GM19468 (cell line): ENCODE data around the gene ISOC1.
A peak's percentile ranks its signal among the peaks of the same experiment; 100 is the strongest.

ENCODE experiments used
- ATAC-seq: cut with Tn5 transposase; IDR thresholded peaks from one replicate; pipeline ENCODE4 v1.9.1; 2021; ENCODE audit warnings: mild to moderate bottlenecking, moderate library complexity, moderate number of reproducible peaks; ENCODE audit not compliant: unreplicated experiment; ENCODE audit errors: extremely low read depth

Gene ISOC1

GRCh38 chr5:129094087-129094923 is at the start of gene ISOC1:
Gene ISOC1 (plus strand): TSS chr5:129094749. CDS start chr5:129094767, 18 bp downstream.
- ATAC-seq, result peak; percentile 93

GRCh38 chr5:129046151-129046550 is 48.4 kb upstream of the ISOC1 start:
- no peak for ATAC-seq

DNA sequence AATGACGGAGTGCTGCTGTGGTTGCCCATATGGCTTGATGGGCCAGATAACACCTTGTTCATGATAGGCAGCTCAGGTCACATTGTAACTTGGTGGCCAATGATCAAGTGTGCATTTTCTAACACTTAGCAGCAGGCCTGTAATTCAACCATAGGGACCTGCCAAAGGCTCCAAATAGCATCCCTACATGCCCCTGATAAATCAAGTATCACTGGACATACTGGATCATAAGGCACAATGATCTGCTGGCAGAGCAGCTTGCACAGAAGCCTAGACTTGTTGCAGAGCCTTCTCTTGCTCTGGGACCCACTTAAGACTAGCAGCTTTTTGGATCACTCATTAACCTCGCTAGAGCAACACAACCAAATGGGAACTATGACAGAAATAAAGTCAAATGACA is 46.0 kb upstream of the ISOC1 start:
- no peak for ATAC-seq

DNA sequence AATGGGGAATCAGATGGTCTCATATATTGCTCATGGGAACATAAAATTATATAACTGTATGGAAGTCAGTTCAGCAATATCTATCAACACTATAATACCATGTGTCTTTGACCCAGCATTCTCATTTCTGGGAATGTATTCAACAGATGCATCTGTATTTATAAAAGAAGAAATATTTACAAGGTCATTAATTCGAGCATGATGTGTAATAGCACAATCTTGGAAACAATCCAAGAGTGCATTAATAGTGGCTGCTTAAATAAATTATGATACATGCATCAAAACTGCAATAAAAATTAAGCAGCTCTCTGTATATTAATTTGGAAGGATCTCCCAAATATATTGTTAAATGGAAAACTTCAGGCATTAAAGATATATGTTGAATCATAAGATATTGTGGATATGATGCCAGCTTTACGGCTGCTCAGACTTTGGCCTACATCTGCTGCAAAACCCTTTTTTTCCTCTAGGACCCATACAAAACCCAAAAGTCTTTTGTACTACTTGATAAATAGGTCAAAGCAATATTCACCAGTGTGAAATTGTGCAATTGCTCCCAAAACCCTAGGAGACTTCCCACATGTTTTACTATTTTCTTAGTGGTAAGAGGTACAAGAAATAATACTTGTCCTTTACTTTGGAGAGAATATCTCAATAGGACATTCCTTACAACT is 45.3 kb upstream of the ISOC1 start:
- ATAC-seq, result no peak

DNA sequence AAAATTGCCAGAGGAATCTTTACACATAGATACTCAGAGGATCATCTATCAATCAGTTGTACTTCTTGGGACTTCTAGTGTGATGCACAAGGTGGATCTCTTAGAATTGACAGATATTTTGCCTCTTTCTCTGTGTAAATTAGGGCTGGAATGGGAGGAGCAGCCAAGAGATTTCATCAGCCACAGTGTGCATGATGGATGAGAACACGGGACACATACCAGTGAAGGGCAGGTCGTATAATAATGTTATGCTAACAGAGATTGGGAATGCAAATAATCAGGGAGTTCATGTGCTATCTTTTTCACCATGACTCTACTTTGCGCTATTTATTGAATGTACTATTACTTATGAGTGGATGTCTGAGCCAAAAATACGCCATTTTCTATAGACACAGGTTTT is 43.3 kb upstream of the ISOC1 start:
- ATAC-seq, result no peak

DNA sequence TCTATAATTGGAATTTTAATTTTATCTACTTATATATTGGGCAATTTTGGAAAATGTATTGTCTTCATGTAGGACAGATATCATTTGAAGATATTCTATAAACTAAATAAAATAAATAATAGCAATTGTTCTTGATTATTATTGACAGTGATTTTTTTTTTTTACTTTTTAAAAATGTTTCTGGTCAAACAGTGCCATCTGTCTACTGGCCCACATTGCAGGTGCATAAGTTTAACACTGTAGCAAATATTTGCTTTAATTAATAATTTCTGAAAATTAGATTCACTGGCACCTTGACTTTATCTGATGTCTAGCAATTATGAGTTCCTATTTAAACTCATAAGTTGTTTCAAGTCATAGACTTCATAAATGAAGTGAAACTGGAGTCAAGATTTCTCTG is 41.1 kb upstream of the ISOC1 start:
- no peak for ATAC-seq

- ATAC-seq, result no peak
Observed at GRCh38 chr5:129057329-129057728, 37.2 kb upstream of the ISOC1 start.

GRCh38 chr5:129061849-129062248 is 32.7 kb upstream of the ISOC1 start:
- ATAC-seq, result no peak

DNA sequence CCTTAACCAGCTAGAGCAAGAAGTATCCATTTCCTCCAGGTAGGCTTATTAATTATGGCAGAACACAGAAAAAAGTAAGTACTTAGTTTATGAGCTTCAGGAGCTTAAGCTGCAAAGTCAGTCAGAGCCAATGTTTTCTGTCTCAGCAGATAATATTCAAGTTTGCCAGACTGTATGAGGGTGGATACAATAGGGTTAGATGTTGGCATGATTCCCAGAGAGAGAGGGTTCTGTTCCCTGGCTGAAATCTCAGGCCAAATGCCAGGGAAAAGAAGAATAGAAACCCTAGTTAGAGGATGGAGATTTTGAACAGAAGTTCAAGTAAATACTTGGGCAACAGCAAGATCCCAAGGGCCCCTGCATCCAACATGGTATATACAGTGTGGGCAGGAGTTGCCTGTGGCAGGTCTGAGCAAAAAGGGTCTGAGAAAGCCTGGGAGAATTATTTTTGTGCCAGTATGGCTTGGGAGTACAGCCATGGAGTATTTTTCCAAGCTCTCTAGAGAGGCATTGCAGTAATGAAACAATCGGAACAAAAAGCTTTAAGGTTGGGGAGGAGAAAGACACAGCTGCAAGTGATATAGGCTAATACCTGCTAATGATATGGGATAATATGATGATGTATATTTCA is 31.0 kb upstream of the ISOC1 start:
- ATAC-seq, result no peak

- no peak for ATAC-seq
Observed at GRCh38 chr5:129065721-129066120, 28.8 kb upstream of the ISOC1 start.

DNA sequence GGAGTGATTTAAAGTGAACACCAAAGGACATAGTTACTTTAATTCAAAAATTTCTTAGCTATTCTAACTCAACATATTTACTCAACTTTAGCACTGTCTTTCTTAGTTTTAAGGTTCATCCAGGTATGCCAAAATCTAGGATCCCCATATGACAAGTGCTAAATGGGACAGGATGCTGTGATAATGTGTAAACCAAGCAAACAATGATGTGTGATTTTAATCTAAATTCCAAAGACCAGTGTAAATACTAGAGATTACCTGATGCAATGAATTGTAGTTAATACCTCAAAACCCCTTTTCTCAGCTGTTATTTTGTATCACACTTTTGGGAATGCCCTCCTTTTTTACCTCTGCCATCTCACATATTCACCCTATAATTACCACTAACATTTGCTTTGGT is 26.8 kb upstream of the ISOC1 start:
- ATAC-seq, result no peak

DNA sequence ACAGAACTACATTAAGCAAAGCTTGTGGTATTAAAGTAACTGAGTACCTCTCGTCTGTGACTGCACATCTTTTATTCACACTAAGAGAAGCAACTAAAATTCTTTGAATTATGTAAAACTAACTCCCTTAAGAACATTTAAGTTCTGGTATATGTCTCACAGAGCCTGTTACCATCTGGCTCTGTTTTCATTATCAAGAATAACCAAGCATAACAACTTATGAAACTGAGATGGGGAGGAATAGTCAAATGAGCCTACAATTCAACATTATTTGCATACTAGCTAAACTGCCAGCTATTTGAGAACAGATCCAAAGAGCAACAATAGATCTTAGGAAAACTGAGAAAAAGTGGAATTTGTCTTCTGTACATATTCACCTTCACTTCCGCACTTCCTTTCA is 25.3 kb upstream of the ISOC1 start:
- peak; percentile 77 for ATAC-seq

DNA sequence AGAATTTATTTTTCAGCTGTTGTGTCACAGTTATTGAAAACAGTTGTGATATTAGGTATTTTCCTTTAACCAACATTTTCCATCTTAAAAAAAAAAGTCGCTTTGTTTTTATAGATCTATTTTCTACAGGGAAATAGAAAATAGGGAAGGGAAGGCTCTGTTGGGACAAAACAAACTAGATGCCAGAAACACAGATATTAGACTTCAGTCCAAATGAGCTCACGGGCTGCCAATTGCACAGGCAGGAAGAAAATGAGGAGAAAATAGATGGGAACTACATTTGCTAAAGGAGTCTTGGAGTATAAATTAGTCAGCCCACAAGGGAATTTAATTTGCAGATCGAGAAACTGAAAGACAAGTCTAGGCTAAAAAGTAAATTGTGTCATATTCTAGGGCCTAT is 21.4 kb upstream of the ISOC1 start:
- ATAC-seq, result no peak

DNA sequence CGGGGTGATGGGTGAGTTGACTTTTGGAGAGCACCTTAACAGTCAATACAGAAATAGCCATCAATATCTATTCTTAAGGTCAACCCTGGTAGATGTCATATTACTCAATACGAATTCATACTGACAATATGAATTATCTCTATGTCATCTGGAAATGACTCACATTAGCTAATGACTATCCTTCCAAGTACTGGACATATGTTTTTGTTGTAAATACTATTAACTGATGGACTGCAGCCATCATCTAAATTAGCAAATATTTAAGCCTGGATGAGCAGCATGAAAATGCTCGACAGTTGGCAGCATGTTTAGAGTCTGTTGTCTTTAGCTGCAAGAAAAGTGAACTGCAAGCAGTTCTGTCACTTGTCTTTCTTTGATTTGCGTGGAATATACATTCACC is 19.6 kb upstream of the ISOC1 start:
- no peak for ATAC-seq

DNA sequence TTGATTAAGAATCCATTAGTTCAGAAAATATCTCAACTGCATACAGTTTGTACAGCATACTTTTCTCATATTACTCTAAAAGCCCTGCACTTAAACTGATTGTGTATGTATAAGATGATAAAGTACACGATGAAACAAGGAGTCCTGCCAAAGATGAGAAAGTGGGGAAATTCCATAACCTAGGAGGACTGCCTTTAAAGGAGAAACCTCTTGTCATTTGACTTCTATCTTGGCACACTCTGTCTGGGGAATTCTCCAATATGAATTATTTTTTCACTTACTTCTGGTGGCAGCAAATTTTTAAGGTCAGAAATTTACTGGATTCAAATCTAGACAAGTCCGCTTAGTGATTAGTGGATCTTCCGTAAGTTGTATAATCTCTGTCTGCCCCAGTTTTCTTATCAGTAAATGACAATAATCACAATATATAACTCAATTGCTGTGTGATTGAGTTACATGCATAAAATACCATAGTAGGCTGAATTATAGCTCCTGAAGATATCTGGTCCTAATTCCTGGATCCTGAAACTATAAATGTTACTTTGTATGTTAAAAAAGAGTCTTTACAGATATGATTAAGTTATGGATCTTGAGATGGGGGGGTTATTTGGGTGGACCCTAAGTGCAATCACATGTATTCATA is 17.0 kb upstream of the ISOC1 start:
- no peak for ATAC-seq

DNA sequence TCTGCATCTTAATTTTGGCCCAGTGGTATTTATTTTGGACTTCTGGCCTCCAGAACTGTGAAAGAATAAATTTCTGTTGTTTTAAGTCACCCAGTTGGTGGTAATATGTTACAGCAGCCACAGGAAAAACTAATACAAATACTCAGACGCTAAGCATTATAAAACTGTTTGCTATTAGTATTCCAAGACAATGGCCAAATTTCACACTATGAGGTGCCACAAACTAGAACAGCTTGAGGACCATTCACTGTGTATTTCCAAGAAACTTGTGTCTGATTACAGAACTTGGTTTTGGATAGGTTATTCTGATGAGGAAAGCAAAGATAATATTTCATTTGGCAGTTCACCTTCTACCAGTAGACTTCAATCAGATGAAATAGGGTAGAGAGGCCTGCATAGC is 16.3 kb upstream of the ISOC1 start:
- ATAC-seq, result no peak

DNA sequence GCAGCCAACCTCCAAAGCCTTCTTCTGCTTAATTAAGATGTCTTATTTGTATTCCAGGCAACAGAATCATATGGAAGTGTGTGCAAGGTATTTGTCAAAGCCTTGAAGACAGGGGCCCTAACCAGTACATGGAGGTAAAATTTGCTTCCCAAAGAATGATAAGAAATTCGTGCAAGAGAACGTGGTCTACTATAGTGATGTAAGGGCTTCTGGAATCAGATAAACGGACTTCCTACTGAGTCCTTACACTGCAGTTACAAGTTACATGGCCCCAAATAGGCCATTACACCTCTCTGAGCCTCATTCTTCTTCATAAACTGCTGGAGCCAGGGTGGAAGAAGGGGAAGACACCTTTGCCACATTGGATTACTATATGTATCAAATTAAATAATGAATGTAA is 15.9 kb upstream of the ISOC1 start:
- ATAC-seq, result no peak

DNA sequence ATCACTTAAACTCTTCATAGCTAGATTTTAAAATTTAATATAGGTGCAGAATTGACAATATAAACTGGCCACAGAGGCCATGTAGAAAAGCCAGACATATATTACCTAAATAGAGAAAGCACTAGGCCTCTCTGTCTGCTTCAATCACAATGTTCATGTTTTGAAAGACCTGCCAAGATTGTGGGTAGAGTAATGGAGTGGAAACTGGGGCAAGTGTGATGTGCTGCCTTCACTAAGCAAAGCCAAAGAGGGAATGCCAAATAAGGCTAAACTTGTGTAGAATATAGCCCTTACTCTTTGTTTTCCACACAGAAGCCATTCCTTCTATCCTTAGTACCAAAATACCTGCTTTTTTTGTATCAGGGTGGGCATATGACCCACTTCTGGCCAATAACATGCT is 15.1 kb upstream of the ISOC1 start:
- ATAC-seq, result no peak

GRCh38 chr5:129080766-129081165 is 13.8 kb upstream of the ISOC1 start:
- ATAC-seq, result no peak

GRCh38 chr5:129082225-129083136 is 12.1 kb upstream of the ISOC1 start:
- ATAC-seq, result no peak
